WTC11 (cell line): ENCODE measurements around the gene TUBB4B. TPM values are rescaled to one million over a fixed set of nuclear protein-coding genes. Genes with fewer than 3 reads are reported as not detected.

Experiments
- ATAC-seq: fragments of 200-7000 bp; cut with Tn5 transposase; 2 replicates; pipeline ENCODE4 v1.10.0; 2021; ENCODE audit warnings: mild to moderate bottlenecking, moderate library complexity
- CTCF ChIA-PET: fragments of 300-600 bp; sonication (Branson Sonifier 250); formaldehyde crosslinking; loops from one replicate; lab custom pipeline; 2021; ENCODE audit warnings: antibody characterized with exemption; lab: Charles Lee
- POLR2A ChIA-PET: fragments of 350-600 bp; sonication (Branson Sonifier 250); formaldehyde crosslinking; loops from one replicate; lab custom pipeline; 2021; ENCODE audit warnings: antibody characterized with exemption; lab: Charles Lee
- DNase-seq: peaks from one replicate; pipeline ENCODE4 v3.0.0; 2021; ENCODE audit warnings: low spot score
- H3K27ac Mint-ChIP-seq: 2 replicates; pipeline ENCODE4 v1.8.0; 2021; ENCODE audit warnings: mixed read lengths
- H3K27me3 Mint-ChIP-seq: 2 replicates; pipeline ENCODE4 v1.8.0; 2021; ENCODE audit warnings: low read depth, mild to moderate bottlenecking, moderate library complexity, mixed read lengths
- H3K36me3 Mint-ChIP-seq: 2 replicates; pipeline ENCODE4 v1.8.0; 2021; ENCODE audit warnings: mixed read lengths
- H3K4me1 Mint-ChIP-seq: 2 replicates; pipeline ENCODE4 v1.8.0; 2022; ENCODE audit warnings: mixed read lengths
- H3K4me3 Mint-ChIP-seq: 2 replicates; pipeline ENCODE4 v1.8.0; 2021; ENCODE audit warnings: mild to moderate bottlenecking, moderate library complexity, mixed read lengths
- H3K9me3 Mint-ChIP-seq: 2 replicates; pipeline ENCODE4 v1.8.0; 2021; ENCODE audit warnings: mixed read lengths
- ATF3 ChIP-seq: sonication (generic); formaldehyde crosslinking; conservative IDR thresholded peaks from 2 replicates; pipeline ENCODE4 v1.8.1; 2022; ENCODE audit warnings: mild to moderate bottlenecking, missing genetic modification reagents
- CDX4 ChIP-seq: fragments of 250-450 bp; sonication (Bioruptor Pico); IDR thresholded peaks from 2 replicates; pipeline ENCODE4 v1.9.0; 2021; ENCODE audit warnings: moderate library complexity, mild to moderate bottlenecking, inconsistent platforms, borderline replicate concordance
- E2F1 ChIP-seq: sonication (generic); formaldehyde crosslinking; IDR thresholded peaks from 2 replicates; pipeline ENCODE4 v1.8.0; 2022; ENCODE audit warnings: mild to moderate bottlenecking, missing genetic modification reagents
- ELF4 ChIP-seq: sonication (generic); formaldehyde crosslinking; IDR thresholded peaks from 2 replicates; pipeline ENCODE4 v1.8.1; 2022; ENCODE audit warnings: low read depth, mild to moderate bottlenecking, moderate library complexity, missing genetic modification reagents
- FOXP1 ChIP-seq: sonication (generic); formaldehyde crosslinking; IDR thresholded peaks from 2 replicates; pipeline ENCODE4 v1.8.0; 2022; ENCODE audit warnings: missing genetic modification reagents, mild to moderate bottlenecking, moderate library complexity, borderline replicate concordance
- FOXP4 ChIP-seq: sonication (generic); formaldehyde crosslinking; IDR thresholded peaks from 2 replicates; pipeline ENCODE4 v1.8.0; 2022; ENCODE audit warnings: mild to moderate bottlenecking, missing genetic modification reagents
- HMGXB4 ChIP-seq: sonication (generic); formaldehyde crosslinking; IDR thresholded peaks from 2 replicates; pipeline ENCODE4 v1.8.1; 2023; ENCODE audit warnings: mild to moderate bottlenecking, moderate library complexity, missing genetic modification reagents
- JUN ChIP-seq: sonication (generic); formaldehyde crosslinking; IDR thresholded peaks from 2 replicates; pipeline ENCODE4 v1.8.0; 2023; ENCODE audit warnings: mild to moderate bottlenecking, missing genetic modification reagents
- NR2C2 ChIP-seq: sonication (generic); formaldehyde crosslinking; IDR thresholded peaks from 2 replicates; pipeline ENCODE4 v1.8.0; 2022; ENCODE audit warnings: mild to moderate bottlenecking, missing genetic modification reagents
- SP1 ChIP-seq: sonication (generic); formaldehyde crosslinking; conservative IDR thresholded peaks from 2 replicates; pipeline ENCODE4 v1.8.1; 2022; ENCODE audit warnings: missing genetic modification reagents
- USF1 ChIP-seq: sonication (generic); formaldehyde crosslinking; IDR thresholded peaks from 2 replicates; pipeline ENCODE4 v1.8.0; 2022; ENCODE audit warnings: mild to moderate bottlenecking, missing genetic modification reagents
- ZBTB21 ChIP-seq: sonication (generic); formaldehyde crosslinking; IDR thresholded peaks from 2 replicates; pipeline ENCODE4 v1.8.1; 2023; ENCODE audit warnings: mild to moderate bottlenecking, missing genetic modification reagents, borderline replicate concordance
- ZNF121 ChIP-seq: sonication (generic); formaldehyde crosslinking; IDR thresholded peaks from 2 replicates; pipeline ENCODE4 v1.8.0; 2023; ENCODE audit warnings: missing genetic modification reagents
- ZNF396 ChIP-seq: fragments of 250-450 bp; sonication (Bioruptor Pico); IDR thresholded peaks from 2 replicates; pipeline ENCODE4 v1.8.0; 2021; ENCODE audit warnings: mild to moderate bottlenecking, moderate library complexity, borderline replicate concordance
- total RNA-seq: library from RNA; stranded (reverse); gene quantifications from 3 replicates; pipeline ENCODE4 v1.2.3, GENCODE V29; 2021
- TF ChIP-seq, protein P1 (sequence below): sonication (generic); formaldehyde crosslinking; IDR thresholded peaks from 2 replicates; pipeline ENCODE4 v1.8.1; 2022; ENCODE audit warnings: missing genetic modification reagents, borderline replicate concordance
- TF ChIP-seq, protein P2 (sequence below): sonication (generic); formaldehyde crosslinking; IDR thresholded peaks from 2 replicates; pipeline ENCODE4 v1.8.0; 2022; ENCODE audit warnings: mild to moderate bottlenecking, missing genetic modification reagents

Gene TUBB4B
- total RNA-seq, 1 experiment from 2014 or later = 375 TPM

DNA sequence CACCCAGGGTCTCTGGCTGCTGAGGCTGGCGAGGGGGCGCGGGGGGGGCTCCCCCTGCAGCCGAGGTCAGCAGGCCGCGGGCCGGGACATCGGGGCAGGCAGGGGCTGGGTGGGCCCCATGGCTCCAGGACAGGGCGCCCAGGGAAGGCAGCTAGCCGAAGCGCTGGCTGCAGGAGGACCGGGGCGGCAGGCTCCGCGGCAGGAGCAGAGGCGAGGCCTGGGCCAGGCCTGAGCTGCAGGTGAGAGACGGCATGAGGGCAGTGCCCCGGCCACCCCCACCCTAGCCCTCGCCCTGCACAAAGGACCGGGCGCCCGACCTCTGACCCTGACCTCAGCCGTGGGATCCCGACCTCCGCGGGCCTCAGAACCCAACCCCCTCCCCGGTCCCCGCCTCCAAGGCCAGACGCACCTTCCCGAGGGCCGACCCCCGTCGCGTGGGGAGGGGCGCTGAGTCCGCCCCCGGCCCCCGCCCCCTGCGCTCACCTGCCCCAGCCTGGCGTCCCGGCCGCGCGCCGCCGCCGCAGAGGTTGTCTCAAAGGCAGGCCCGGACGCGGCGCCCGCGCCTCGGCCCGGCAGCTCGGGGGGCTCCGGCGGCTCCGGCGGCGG lies 19.5 kb upstream of the TUBB4B start:
- Mint-ChIP-seq H3K27me3 (no peaks in the 10 kb centered on the region), H3K36me3 (no peaks in the 10 kb centered on the region), H3K9me3 (no peaks in the 10 kb centered on the region), H3K4me3 (no peak overlapping the region), H3K4me1 (peaks cover 4% of the 10 kb centered on the region; the same call in 1 of the 2 replicates), H3K27ac (no peak overlapping the region)
- DNase-seq (peak; percentile 68), ATAC-seq (peak; percentile 9)
- CTCF ChIA-PET = interaction anchor here (0.6 to 8.9 kb wide), 14 partner anchors 14 to 496 kb away, joined by 3 to 143 read pairs (median 5); partner anchors contain the start of genes NPDC1, SAPCD2 and TPRN
- TF ChIP-seq HMGXB4 (CRISPR knock-in tag) = peak; percentile 45; the same call in 1 of the 2 replicates
- no peak for TF ChIP-seq JUN (CRISPR knock-in tag)
- TF ChIP-seq FOXP1 (CRISPR knock-in tag) = 0 out of 2 replicates have a peak, but pooled peaks have one; percentile 34
- TF ChIP-seq SP1 (CRISPR knock-in tag) = peak; percentile 53; the same call in 1 of the 2 replicates
- TF ChIP-seq NR2C2 (CRISPR knock-in tag) = no peak
- TF ChIP-seq, protein P1, sequence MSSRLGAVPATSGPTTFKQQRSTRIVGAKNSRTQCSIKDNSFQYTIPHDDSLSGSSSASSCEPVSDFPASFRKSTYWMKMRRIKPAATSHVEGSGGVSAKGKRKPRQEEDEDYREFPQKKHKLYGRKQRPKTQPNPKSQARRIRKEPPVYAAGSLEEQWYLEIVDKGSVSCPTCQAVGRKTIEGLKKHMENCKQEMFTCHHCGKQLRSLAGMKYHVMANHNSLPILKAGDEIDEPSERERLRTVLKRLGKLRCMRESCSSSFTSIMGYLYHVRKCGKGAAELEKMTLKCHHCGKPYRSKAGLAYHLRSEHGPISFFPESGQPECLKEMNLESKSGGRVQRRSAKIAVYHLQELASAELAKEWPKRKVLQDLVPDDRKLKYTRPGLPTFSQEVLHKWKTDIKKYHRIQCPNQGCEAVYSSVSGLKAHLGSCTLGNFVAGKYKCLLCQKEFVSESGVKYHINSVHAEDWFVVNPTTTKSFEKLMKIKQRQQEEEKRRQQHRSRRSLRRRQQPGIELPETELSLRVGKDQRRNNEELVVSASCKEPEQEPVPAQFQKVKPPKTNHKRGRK = no peak
- no peak for TF ChIP-seq ATF3 (CRISPR knock-in tag)
- TF ChIP-seq ELF4 = no peak
- POLR2A ChIA-PET = interaction anchor here (2.8 kb wide), 1 partner anchor 21 kb away, joined by 12 read pairs; the partner anchor contains the start of gene TPRN

GRCh38 chr9:137222190-137223077 lies 18.7 kb upstream of the TUBB4B start, which contains the start of gene RNF208:
RNF208 (minus strand) TSS chr9:137222240; CDS start chr9:137221212, 1,028 bp downstream.
- H3K9me3 Mint-ChIP-seq = no peaks in the 10 kb centered on the region
- TF ChIP-seq ZNF121 (CRISPR knock-in tag) = no peak
- TF ChIP-seq, protein P2, sequence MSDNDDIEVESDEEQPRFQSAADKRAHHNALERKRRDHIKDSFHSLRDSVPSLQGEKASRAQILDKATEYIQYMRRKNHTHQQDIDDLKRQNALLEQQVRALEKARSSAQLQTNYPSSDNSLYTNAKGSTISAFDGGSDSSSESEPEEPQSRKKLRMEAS (CRISPR knock-in tag) = 0 out of 2 replicates have a peak, but pooled peaks have one; percentile 11
- CTCF ChIA-PET = interaction anchor here (0.5 to 8.9 kb wide), 32 partner anchors 9 to 497 kb away, joined by 3 to 143 read pairs (median 4); partner anchors contain the start of genes EXD3, GRIN1, NOXA1 and NPDC1
- no peaks in the 10 kb centered on the region for H3K27me3 Mint-ChIP-seq
- peaks cover under 1% of the 10 kb centered on the region for H3K4me1 Mint-ChIP-seq
- ATAC-seq = peak; percentile 0
- no peaks in the 10 kb centered on the region for H3K36me3 Mint-ChIP-seq
- DNase-seq = peak; percentile 58
- POLR2A ChIA-PET = interaction anchor here (0.7 to 2.8 kb wide), 8 partner anchors 11 to 193 kb away, joined by 3 to 12 read pairs (median 4); partner anchors contain the start of genes MAN1B1 and TPRN
- H3K4me3 Mint-ChIP-seq = peak within 1 kb of the TSS; percentile 77
- H3K27ac Mint-ChIP-seq = no peak within 1 kb of the TSS

DNA sequence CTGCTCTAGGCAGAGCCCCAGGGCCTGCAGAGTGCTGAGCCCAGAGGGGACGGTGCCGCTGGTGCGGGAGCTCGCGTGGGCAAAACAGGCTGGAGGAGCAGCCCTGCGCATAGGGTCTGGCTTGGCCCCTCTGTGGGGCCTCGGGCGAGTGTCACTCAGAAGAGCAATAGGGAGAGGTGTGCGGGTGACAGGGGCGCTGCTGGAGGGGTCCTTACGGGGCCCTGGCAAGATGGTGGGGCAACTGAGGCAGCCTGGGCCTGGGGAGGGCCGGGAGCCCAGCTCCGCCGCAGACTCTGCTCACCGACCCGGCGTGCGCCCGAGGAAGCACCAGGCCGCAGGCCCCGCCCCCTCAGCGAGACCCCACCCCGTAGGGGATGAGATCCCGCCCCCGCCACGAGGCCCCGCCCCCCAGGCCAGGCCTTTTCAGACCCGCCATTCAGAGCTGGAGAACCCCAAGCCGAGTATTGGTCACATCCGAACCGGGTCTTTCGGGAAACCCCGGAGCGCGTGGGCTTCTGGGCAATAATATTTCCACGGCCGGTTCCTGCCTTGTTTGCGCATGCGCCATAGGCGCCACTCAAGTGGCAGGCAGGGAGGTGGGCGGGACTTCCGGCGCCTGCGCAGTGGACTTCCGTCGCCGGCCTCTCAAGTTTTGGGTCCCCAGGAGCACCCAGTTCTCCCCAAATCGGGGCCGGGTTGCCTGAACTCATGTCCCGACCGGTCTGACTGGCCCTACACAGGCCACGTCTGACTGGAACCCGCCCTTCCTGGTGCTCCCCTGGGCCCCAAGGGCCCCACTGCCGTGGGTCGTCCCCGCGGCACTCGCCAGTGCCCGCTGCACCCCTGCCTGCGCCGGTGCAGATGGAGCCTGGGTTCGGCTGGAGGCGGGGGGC lies 17.8 kb upstream of the TUBB4B start:
- DNase-seq (peak; percentile 97), ATAC-seq (peak; percentile 73)
- Mint-ChIP-seq H3K36me3 (no peaks in the 10 kb centered on the region), H3K27ac (no peak overlapping the region), H3K4me3 (peak overlapping the region; percentile 77), H3K27me3 (no peaks in the 10 kb centered on the region), H3K9me3 (no peaks in the 10 kb centered on the region), H3K4me1 (peaks cover 3% of the 10 kb centered on the region)
- ChIA-PET CTCF (interaction anchor here (0.6 to 8.9 kb wide), 35 partner anchors 10 to 459 kb away, joined by 3 to 143 read pairs (median 5); partner anchors contain the start of genes EXD3, GRIN1, NOXA1 and NPDC1), POLR2A (interaction anchor here (0.7 to 2.8 kb wide), 8 partner anchors 12 to 194 kb away, joined by 3 to 12 read pairs (median 4); partner anchors contain the start of genes MAN1B1 and TPRN)
- TF ChIP-seq CDX4 (CRISPR knock-in tag) (no peak), ZNF396 (CRISPR knock-in tag) (no peak), FOXP4 (CRISPR knock-in tag) (peak; percentile 50; the same call in 1 of the 2 replicates), SP1 (CRISPR knock-in tag) (peak; percentile 76; the same call in 1 of the 2 replicates), ZBTB21 (CRISPR knock-in tag) (peak; percentile 42; the same call in 1 of the 2 replicates), USF1 (CRISPR knock-in tag) (peak; percentile 23; the same call in 1 of the 2 replicates), E2F1 (CRISPR knock-in tag) (no peak), ZNF121 (CRISPR knock-in tag) (no peak)
